WTC11 (cell line): ENCODE results near the gene DRGX. TPM values are rescaled to one million over a fixed set of nuclear protein-coding genes. Genes with fewer than 3 reads are reported as not detected.

ENCODE experiments used
- ATAC-seq: fragments of 200-7000 bp; cut with Tn5 transposase; 2 replicates; pipeline ENCODE4 v1.10.0; 2021; ENCODE audit warnings: mild to moderate bottlenecking, moderate library complexity
- CTCF ChIA-PET: fragments of 300-600 bp; sonication (Branson Sonifier 250); formaldehyde crosslinking; loops from one replicate; lab custom pipeline; 2021; ENCODE audit warnings: antibody characterized with exemption; lab: Charles Lee
- POLR2A ChIA-PET: fragments of 350-600 bp; sonication (Branson Sonifier 250); formaldehyde crosslinking; loops from one replicate; lab custom pipeline; 2021; ENCODE audit warnings: antibody characterized with exemption; lab: Charles Lee
- DNase-seq: peaks from one replicate; pipeline ENCODE4 v3.0.0; 2021; ENCODE audit warnings: low spot score
- H3K27ac Mint-ChIP-seq: 2 replicates; pipeline ENCODE4 v1.8.0; 2021; ENCODE audit warnings: mixed read lengths
- H3K27me3 Mint-ChIP-seq: 2 replicates; pipeline ENCODE4 v1.8.0; 2021; ENCODE audit warnings: low read depth, mild to moderate bottlenecking, moderate library complexity, mixed read lengths
- H3K36me3 Mint-ChIP-seq: 2 replicates; pipeline ENCODE4 v1.8.0; 2021; ENCODE audit warnings: mixed read lengths
- H3K4me1 Mint-ChIP-seq: 2 replicates; pipeline ENCODE4 v1.8.0; 2022; ENCODE audit warnings: mixed read lengths
- H3K4me3 Mint-ChIP-seq: 2 replicates; pipeline ENCODE4 v1.8.0; 2021; ENCODE audit warnings: mild to moderate bottlenecking, moderate library complexity, mixed read lengths
- H3K9me3 Mint-ChIP-seq: 2 replicates; pipeline ENCODE4 v1.8.0; 2021; ENCODE audit warnings: mixed read lengths
- CREB1 ChIP-seq: sonication (generic); formaldehyde crosslinking; IDR thresholded peaks from 2 replicates; pipeline ENCODE4 v1.8.0; 2023; ENCODE audit warnings: mild to moderate bottlenecking, missing genetic modification reagents
- ELF4 ChIP-seq: sonication (generic); formaldehyde crosslinking; IDR thresholded peaks from 2 replicates; pipeline ENCODE4 v1.8.1; 2022; ENCODE audit warnings: low read depth, mild to moderate bottlenecking, moderate library complexity, missing genetic modification reagents
- EMX1 ChIP-seq: fragments of 250-450 bp; sonication (Bioruptor Pico); IDR thresholded peaks from 2 replicates; pipeline ENCODE4 v1.8.0; 2021; ENCODE audit warnings: mild to moderate bottlenecking
- FOXK1 ChIP-seq: sonication (generic); formaldehyde crosslinking; IDR thresholded peaks from 2 replicates; pipeline ENCODE4 v1.8.0; 2022; ENCODE audit warnings: mild to moderate bottlenecking, moderate library complexity, missing genetic modification reagents
- KAT7 ChIP-seq: sonication (generic); formaldehyde crosslinking; IDR thresholded peaks from 2 replicates; pipeline ENCODE4 v1.8.1; 2023; ENCODE audit warnings: missing genetic modification reagents, mild to moderate bottlenecking, borderline replicate concordance
- MYBL2 ChIP-seq: sonication (generic); formaldehyde crosslinking; IDR thresholded peaks from 2 replicates; pipeline ENCODE4 v1.8.1; 2023; ENCODE audit warnings: mild to moderate bottlenecking, moderate library complexity, missing genetic modification reagents
- NFATC4 ChIP-seq: fragments of 250-450 bp; sonication (Bioruptor Pico); IDR thresholded peaks from 2 replicates; pipeline ENCODE4 v1.9.0; 2021; ENCODE audit warnings: mild to moderate bottlenecking
- SP1 ChIP-seq: sonication (generic); formaldehyde crosslinking; conservative IDR thresholded peaks from 2 replicates; pipeline ENCODE4 v1.8.1; 2022; ENCODE audit warnings: missing genetic modification reagents
- TEAD4 ChIP-seq: sonication (generic); formaldehyde crosslinking; IDR thresholded peaks from 2 replicates; pipeline ENCODE4 v1.8.0; 2022; ENCODE audit warnings: mild to moderate bottlenecking, missing genetic modification reagents
- ZNF121 ChIP-seq: sonication (generic); formaldehyde crosslinking; IDR thresholded peaks from 2 replicates; pipeline ENCODE4 v1.8.0; 2023; ENCODE audit warnings: missing genetic modification reagents
- total RNA-seq: library from RNA; stranded (reverse); gene quantifications from 3 replicates; pipeline ENCODE4 v1.2.3, GENCODE V29; 2021
- TF ChIP-seq, protein P1 (sequence below): sonication (generic); formaldehyde crosslinking; IDR thresholded peaks from 2 replicates; pipeline ENCODE4 v1.8.1; 2023; ENCODE audit warnings: mild to moderate bottlenecking, missing genetic modification reagents, borderline replicate concordance
- TF ChIP-seq, protein P2 (sequence below): sonication (generic); formaldehyde crosslinking; IDR thresholded peaks from 2 replicates; pipeline ENCODE4 v1.8.0; 2022; ENCODE audit warnings: mild to moderate bottlenecking, missing genetic modification reagents
- TF ChIP-seq, protein P3 (sequence below): sonication (generic); formaldehyde crosslinking; IDR thresholded peaks from 2 replicates; pipeline ENCODE4 v1.8.1; 2022; ENCODE audit warnings: low read depth, missing genetic modification reagents, borderline replicate concordance
- TF ChIP-seq, protein P4 (sequence below): sonication (generic); formaldehyde crosslinking; IDR thresholded peaks from 2 replicates; pipeline ENCODE4 v1.8.0; 2022; ENCODE audit warnings: mild to moderate bottlenecking, missing genetic modification reagents
- TF ChIP-seq, protein P5 (sequence below): fragments of 250-450 bp; sonication (Bioruptor Pico); IDR thresholded peaks from 2 replicates; pipeline ENCODE4 v1.9.0; 2021; ENCODE audit warnings: mild to moderate bottlenecking
- TF ChIP-seq, protein P6 (sequence below): sonication (generic); formaldehyde crosslinking; IDR thresholded peaks from 2 replicates; pipeline ENCODE4 v1.8.0; 2023; ENCODE audit warnings: mild to moderate bottlenecking, missing genetic modification reagents

The DRGX gene
- total RNA-seq, 1 experiment from 2014 or later: not detected

DNA sequence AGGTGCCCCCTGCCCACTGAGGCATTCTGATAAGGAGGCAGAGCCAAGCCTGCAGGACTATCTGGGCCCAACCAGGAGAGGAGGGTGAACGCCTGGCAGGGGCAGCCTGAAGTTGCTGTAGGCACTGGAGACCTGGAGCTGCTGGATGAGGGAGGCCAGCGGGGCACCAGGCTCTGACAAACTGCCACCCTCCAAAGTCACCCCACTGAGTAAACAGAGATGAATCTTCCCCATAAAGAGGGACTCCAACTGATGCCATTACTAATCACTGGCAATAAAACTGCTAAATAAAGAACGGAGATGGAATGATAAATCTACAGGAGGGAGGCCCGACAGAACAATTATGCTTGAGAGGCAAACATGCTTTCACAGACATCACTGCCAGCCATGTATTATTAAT is 44.2 kb downstream of the DRGX start (continued):
- TF ChIP-seq, protein P1, sequence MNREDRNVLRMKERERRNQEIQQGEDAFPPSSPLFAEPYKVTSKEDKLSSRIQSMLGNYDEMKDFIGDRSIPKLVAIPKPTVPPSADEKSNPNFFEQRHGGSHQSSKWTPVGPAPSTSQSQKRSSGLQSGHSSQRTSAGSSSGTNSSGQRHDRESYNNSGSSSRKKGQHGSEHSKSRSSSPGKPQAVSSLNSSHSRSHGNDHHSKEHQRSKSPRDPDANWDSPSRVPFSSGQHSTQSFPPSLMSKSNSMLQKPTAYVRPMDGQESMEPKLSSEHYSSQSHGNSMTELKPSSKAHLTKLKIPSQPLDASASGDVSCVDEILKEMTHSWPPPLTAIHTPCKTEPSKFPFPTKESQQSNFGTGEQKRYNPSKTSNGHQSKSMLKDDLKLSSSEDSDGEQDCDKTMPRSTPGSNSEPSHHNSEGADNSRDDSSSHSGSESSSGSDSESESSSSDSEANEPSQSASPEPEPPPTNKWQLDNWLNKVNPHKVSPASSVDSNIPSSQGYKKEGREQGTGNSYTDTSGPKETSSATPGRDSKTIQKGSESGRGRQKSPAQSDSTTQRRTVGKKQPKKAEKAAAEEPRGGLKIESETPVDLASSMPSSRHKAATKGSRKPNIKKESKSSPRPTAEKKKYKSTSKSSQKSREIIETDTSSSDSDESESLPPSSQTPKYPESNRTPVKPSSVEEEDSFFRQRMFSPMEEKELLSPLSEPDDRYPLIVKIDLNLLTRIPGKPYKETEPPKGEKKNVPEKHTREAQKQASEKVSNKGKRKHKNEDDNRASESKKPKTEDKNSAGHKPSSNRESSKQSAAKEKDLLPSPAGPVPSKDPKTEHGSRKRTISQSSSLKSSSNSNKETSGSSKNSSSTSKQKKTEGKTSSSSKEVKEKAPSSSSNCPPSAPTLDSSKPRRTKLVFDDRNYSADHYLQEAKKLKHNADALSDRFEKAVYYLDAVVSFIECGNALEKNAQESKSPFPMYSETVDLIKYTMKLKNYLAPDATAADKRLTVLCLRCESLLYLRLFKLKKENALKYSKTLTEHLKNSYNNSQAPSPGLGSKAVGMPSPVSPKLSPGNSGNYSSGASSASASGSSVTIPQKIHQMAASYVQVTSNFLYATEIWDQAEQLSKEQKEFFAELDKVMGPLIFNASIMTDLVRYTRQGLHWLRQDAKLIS (CRISPR knock-in tag): no peak
- TF ChIP-seq NFATC4 (CRISPR knock-in tag): no peak
- TF ChIP-seq, protein P2, sequence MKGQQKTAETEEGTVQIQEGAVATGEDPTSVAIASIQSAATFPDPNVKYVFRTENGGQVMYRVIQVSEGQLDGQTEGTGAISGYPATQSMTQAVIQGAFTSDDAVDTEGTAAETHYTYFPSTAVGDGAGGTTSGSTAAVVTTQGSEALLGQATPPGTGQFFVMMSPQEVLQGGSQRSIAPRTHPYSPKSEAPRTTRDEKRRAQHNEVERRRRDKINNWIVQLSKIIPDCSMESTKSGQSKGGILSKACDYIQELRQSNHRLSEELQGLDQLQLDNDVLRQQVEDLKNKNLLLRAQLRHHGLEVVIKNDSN (CRISPR knock-in tag): no peak
- TF ChIP-seq, protein P3, sequence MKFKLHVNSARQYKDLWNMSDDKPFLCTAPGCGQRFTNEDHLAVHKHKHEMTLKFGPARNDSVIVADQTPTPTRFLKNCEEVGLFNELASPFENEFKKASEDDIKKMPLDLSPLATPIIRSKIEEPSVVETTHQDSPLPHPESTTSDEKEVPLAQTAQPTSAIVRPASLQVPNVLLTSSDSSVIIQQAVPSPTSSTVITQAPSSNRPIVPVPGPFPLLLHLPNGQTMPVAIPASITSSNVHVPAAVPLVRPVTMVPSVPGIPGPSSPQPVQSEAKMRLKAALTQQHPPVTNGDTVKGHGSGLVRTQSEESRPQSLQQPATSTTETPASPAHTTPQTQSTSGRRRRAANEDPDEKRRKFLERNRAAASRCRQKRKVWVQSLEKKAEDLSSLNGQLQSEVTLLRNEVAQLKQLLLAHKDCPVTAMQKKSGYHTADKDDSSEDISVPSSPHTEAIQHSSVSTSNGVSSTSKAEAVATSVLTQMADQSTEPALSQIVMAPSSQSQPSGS (CRISPR knock-in tag): no peak
- no peak for TF ChIP-seq TEAD4 (CRISPR knock-in tag)
- TF ChIP-seq, protein P4, sequence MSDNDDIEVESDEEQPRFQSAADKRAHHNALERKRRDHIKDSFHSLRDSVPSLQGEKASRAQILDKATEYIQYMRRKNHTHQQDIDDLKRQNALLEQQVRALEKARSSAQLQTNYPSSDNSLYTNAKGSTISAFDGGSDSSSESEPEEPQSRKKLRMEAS (CRISPR knock-in tag): no peak
- TF ChIP-seq, protein P5, sequence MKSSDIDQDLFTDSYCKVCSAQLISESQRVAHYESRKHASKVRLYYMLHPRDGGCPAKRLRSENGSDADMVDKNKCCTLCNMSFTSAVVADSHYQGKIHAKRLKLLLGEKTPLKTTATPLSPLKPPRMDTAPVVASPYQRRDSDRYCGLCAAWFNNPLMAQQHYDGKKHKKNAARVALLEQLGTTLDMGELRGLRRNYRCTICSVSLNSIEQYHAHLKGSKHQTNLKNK (CRISPR knock-in tag): no peak
- no peak for TF ChIP-seq SP1
- TF ChIP-seq, protein P6, sequence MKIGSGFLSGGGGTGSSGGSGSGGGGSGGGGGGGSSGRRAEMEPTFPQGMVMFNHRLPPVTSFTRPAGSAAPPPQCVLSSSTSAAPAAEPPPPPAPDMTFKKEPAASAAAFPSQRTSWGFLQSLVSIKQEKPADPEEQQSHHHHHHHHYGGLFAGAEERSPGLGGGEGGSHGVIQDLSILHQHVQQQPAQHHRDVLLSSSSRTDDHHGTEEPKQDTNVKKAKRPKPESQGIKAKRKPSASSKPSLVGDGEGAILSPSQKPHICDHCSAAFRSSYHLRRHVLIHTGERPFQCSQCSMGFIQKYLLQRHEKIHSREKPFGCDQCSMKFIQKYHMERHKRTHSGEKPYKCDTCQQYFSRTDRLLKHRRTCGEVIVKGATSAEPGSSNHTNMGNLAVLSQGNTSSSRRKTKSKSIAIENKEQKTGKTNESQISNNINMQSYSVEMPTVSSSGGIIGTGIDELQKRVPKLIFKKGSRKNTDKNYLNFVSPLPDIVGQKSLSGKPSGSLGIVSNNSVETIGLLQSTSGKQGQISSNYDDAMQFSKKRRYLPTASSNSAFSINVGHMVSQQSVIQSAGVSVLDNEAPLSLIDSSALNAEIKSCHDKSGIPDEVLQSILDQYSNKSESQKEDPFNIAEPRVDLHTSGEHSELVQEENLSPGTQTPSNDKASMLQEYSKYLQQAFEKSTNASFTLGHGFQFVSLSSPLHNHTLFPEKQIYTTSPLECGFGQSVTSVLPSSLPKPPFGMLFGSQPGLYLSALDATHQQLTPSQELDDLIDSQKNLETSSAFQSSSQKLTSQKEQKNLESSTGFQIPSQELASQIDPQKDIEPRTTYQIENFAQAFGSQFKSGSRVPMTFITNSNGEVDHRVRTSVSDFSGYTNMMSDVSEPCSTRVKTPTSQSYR (CRISPR knock-in tag): no peak
- TF ChIP-seq FOXK1 (CRISPR knock-in tag): no peak
- TF ChIP-seq ZNF121 (CRISPR knock-in tag): no peak
- TF ChIP-seq, all 79 proteins: peak for 0

DNA sequence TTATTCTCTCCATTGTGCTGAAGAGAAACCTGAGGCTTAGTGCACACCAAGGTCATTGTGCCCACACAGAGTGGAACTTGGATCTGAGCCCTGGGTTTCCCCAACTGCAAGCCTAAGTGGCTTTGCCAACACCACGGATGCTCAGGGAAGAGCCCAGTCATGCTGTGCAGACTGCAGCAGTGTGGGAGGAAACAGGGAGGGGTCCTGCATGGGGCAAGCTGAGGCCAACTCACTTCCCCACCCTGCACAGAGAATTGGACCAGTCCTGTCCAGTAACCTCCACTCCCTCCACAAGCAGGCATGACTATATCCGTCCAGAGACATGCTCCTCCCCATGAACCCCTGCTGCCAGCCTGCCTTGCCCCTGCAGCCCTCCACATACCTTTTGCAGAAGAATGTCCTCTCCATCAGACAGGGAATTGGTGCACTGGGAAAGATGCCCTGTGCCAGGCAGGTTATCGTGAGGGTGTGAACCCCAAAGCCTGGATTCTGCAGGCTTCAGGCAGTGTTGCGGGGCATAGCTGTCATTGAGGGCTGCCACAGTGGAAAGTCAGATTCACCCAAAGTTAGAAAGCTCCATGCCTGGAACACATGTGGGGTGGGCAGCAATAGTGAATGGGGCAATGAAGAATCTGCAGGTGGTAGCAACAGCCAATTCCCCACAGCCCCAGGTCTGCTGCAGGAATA is 44.9 kb downstream of the DRGX start:
- ATAC-seq (no peak), DNase-seq (no peak)
- Mint-ChIP-seq H3K4me1 (peaks cover 3% of the 10 kb centered on the region; the same call in 1 of the 2 replicates), H3K36me3 (no peaks in the 10 kb centered on the region), H3K9me3 (peaks cover 12% of the 10 kb centered on the region), H3K27ac (no peak overlapping the region), H3K27me3 (peaks cover under 1% of the 10 kb centered on the region; the same call in 1 of the 2 replicates), H3K4me3 (no peak overlapping the region)
- TF ChIP-seq MYBL2 (no peak), KAT7 (CRISPR knock-in tag) (no peak), EMX1 (CRISPR knock-in tag) (no peak), CREB1 (CRISPR knock-in tag) (no peak), ELF4 (CRISPR knock-in tag) (no peak)
- POLR2A ChIA-PET: no interaction called here
- CTCF ChIA-PET: interaction anchor here (2.0 kb wide), 1 partner anchor 26 kb away, joined by 4 read pairs; no protein-coding TSS in a partner anchor
